H1 (cell line): ENCODE measurements around the gene EDEM2. TPM values are rescaled to one million over a fixed set of nuclear protein-coding genes. Genes with fewer than 3 reads are reported as not detected.

ENCODE experiments used
- E2F6 ChIP-seq: IDR thresholded peaks from 2 replicates; pipeline ENCODE4 v1.6.1; 2012; ENCODE audit warnings: inconsistent platforms
- EZH2 ChIP-seq: fragments of 200-600 bp; sonication (generic); IDR thresholded peaks from 2 replicates; pipeline ENCODE4 v1.7.1; 2012; ENCODE audit warnings: low read depth, mild to moderate bottlenecking, moderate library complexity, low read length, inconsistent platforms; ENCODE audit not compliant: severe bottlenecking
- KDM5A ChIP-seq: fragments of 200-600 bp; IDR thresholded peaks from 2 replicates; pipeline ENCODE4 v1.7.1; 2012; ENCODE audit warnings: mild to moderate bottlenecking, low read length, inconsistent platforms, mixed read lengths
- polyA plus RNA-seq, 7 experiments: library from polyadenylated mRNA; depleted of rRNA in 3 of 7; stranded (reverse) in 5 of 7; unstranded in 2 of 7; fragments of >200 nt in 5 of 7; fragments of 200-250 nt in 2 of 7; gene quantifications; 1 replicate in 5 of 7; 2 replicates in 1 of 7; 4 replicates in 1 of 7; pipeline versions ENCODE4 v1.2.1 to v1.2.3, GENCODE V29; 2011 to 2013; ENCODE audit warnings: missing spikeins in 2 of 7, mixed read lengths in 2 of 7
- total RNA-seq: library from RNA; stranded (reverse); fragmentation: NEBNext Ultra II Directional; extraction: Animal tissue kit (Norgen Biotek cat#: 25700); gene quantifications from 2 replicates; pipeline ENCODE4 v1.2.1, GENCODE V29; 2021

EDEM2 gene
- total and polyA plus RNA-seq, 2 of the 8 experiments (the other 6 are each of a cell fraction or from before 2014, with no cell fraction given), result 15.2 to 19.6 TPM

GRCh38 chr20:35174458-35175216 lies 27.5 kb upstream of the EDEM2 start (continued):
- TF ChIP-seq EZH2 (no peak), KDM5A (no peak), E2F6 (peak; percentile 76)
- TF ChIP-seq, all 59 proteins: peak for 3
